ENCODE results near the gene BTBD19.
"Not testable (repeated sequence)": the region's sequence is repeated elsewhere in the genome, so short reads cannot be mapped to it uniquely, and the experiment has no call there.

BTBD19 gene

DNA sequence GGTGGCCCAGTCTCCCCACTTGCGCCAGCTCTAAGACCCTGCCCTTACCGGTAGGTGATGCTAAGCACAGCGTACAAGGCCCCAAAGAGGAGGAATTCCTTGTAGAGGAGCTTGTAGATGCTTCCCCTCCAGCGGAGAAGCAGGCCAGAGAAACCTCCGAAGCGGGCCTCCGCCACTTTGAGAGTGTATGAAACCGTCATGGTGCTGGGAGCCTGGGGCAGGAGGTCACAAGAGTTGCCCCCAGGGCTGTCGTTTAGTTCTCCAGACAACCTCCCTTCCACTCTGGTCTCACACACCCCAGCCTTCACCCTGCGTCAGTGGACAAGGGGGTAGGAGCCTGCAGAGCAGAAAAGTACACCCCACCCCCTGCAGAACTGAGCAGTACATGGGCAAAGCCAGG is 20.8 kb upstream of the BTBD19 start:
- DNase-seq: no peak

DNA sequence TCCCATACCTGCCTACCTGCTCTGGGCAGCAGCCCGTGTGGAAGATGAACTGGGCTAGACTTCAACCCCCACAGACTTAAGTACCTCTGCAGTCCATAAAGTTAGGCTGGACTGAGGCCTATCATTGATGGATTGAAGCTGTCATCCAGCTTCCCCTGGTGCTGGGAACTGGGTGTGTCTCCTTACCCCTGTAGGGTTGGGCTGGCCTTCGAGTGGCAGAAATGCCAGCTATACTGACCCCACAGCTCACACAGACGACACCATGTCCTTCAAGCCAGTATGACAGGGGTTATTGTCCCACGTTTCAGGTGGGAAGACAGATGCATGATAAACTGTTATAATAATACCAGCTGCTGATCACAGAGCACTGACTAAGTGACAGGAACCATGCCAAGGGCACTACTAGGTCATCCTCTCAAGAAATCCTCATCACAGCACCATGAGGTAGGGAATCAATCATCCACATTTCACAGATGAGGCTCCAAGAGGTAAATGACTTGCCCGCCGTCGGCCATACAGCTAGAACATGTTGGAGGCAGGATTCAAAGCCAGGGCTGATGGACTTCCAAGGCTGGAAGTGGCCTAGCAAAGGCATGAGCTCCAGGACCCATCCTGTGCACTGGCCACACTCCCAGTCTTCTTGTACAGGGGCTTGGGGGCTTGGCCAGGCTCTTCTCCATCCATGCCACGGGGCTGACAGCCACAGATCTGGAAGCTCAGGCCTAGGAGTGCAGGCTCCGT is 20.0 kb upstream of the BTBD19 start, which contains the start of gene BEST4:
TSS of gene BEST4 (minus strand) at position 51 of the 741 bp plus-strand sequence. CDS start 465 bp downstream, outside the sequence.
- DNase-seq: no peak

DNA sequence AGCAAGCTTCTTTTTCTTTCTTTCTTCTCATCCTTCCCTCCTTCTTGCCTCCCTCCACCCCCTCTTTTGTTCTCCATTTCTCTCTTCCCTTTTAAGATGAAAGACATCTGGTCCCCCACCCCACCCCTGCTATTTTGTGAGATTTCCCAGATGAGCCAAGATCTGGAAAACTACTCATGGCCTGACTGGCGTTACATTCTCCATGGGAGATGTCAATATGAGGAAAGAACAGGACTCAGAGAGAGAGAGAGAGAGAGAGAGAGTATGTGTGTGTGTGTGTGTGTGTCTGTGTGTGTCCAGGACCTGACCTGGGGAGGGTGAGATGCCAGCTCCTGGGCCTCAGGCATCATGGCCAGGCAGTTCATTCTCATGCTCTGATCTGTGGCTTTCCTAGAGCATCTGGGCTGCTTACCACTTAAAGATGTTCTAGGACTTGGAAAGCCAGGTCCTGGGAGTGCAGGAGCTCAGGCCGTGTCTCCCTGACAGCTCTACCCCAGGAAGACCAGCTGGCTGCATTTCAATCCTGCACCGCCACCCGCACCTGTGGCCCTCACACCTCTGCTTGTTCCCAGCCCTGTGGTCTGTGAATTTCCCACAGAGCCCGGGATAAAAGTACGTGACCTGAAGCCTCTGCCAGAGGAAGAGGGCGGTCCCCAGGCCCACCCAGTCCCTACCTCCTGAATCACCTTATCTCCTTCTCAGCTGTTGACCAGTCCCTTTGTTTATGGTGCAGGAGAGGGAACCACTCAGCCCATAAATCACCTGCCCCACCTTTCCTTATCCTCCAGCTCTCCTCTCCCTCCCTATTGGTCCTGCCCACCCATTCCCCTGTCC is 17.1 kb upstream of the BTBD19 start:
- no peak for DNase-seq

DNA sequence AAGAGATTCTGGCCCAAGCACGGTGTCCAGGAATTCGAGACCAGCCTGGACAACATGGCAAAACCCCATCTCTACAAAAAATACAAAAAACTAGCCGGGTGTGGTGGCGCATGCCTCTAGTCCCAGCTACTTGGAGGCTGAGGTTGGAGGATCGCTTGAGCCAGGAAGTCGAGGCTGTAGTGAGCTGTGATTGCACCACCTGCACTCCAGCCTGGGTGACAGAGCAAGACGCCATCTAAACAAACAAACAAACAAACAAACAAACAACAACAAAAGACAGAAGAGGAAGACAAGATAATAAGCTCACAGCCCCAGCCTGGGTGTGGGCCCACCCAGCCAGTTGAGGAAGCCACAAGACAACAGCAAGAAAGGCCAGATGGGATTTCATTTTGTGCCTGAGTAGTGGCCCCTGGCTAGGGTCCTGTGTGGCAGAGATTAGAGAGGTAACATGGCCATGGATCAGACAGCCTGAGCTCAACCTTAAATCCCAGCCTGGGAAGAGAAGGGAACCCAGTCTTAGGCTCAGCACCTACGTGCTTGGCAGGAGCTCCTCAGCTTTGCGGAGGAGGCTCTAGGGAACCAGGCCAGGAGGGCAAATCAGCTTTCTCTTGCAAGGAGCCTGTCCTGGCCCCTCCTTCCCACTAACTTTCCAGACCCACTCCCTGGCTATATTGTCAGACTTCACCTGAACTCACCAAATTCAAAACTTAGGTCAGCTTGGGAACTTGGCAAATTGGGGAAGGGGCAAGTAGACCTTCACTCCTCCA is 15.4 kb upstream of the BTBD19 start:
- DNase-seq: no peak

DNA sequence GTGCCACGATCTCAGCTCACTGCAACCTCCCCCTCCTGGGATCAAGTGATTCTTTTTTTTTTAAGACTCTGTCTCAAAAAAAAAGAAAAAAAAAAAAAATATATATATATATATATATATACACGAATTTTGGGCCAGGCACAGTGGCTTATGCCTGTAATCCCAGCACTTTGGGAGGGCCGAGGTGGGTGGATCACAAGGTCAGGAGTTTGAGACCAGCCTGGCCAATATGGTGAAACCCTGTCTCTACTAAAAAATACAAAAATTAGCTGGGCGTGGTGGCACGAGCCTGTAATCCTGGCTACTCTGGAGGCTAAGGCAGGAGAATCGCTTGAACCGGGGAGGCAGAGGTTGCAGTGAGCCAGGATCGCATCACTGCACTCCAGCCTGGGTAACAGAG is 10.4 kb upstream of the BTBD19 start:
- not testable (repeated sequence) for DNase-seq

DNA sequence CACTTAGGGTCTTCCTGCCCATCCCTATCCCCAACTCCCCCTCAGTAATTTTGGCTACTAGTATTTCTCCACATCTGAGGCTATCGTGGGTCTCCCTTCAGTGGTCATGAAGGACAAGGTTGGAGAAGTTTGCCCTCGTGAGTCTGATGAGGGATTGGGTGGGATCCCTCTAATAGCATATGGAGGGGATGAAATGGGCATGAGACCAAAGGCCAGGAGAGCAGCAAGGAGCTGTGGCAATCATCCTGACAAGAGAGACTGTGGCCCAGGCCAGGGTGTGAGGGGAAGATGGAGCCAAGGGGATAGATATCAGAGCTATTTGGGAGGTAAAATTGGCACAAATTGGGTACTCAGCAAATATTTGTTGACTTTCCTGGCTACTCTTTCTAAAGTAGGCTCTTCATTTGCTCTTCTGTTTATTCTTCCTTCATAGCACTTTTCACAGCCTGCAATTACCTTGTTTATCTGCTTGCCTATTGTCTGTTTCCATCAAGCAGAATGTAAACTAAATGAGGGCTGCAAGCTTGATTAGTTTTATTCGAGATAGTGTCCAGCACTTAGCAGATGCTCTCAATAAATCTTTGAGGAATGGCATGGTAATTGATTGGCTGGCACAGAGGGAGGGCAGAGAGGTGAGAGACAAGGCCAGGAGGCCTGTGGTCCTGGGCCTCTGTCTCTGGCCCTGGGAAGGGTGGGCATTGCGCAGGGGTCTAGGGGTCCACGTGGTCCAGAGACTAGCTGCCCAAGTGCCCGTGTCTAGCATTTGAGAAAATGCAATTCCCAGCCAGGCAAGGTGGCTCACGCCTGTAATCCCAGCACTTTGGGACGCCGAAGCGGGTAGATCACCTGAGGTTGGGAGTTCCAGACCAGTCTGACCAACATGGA is 9.6 kb upstream of the BTBD19 start:
- no peak for DNase-seq

DNA sequence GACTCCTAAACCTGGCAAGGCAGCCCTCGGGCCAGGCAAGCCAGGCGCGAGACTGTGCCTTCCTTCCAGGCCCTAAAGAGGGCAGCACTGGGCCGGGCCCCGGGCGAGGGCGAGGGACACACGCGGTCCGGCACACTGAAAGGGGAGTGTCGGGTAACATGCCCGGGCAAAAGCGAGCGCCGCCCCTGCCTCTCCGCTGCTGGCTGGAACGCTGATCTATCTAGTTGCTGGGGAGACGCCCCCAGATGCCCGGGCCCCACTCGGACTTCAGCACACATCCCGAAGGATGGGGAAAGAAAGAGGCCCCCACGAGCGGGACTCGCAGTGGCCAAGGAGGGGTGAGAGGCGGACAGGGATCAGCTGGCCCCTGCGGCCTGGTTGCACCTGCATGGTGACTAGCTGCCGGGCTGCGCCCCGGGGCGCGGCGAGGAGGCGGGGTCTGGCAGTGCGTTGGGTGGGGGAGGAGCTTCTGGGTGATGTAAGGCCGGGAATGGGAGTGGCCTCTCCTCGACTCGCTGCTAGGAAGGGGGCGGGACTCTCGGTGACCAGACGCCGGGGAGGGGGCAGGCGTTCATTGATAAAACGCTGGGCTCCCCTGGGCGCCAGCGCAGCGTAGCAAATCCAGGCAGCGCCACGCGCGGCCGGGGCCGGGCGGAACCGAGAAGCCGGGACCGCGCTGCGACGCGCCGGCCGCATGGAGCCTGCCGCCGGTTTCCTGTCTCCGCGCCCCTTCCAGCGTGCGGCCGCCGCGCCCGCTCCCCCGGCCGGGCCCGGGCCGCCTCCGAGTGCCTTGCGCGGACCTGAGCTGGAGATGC is 8.3 kb upstream of the BTBD19 start, which contains the start of gene PLK3:
TSS of gene PLK3 (plus strand) at position 608 of the 815 bp plus-strand sequence. CDS start at position 695, 87 bp downstream.
- peak; percentile 100 for DNase-seq

DNA sequence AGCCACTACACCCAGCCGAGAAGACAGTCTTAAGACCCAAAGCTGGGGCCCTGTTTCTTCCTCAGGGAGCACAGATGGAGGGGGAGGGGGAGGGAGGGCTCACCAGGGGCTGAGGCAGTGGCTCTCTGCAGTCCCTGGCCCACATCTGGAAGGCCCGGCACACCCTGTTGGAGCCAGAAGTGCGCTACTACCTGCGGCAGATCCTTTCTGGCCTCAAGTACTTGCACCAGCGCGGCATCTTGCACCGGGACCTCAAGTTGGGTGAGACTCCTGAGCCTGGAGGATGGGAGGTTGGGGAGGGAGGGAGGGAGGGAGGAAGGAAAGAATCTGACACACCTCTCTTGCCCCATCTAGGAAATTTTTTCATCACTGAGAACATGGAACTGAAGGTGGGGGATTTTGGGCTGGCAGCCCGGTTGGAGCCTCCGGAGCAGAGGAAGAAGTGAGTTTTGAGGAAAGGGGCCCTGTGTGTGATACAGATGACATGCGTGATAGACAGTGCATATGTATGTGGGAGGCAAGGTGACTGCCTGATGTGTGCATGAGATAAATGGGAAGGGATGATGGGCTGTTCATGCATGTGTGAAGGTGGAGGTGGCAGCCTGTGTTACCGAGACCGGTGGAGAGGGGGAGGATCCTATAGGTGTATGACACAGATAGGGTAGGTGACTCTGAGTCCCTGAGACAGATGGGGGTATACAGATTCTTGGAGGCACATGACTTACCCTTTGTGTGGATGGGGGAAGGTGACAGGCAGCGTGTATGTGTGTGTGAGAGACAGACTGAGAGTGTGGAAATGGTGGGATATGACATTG is 6.6 kb upstream of the BTBD19 start:
- DNase-seq: peak; percentile 42

DNA sequence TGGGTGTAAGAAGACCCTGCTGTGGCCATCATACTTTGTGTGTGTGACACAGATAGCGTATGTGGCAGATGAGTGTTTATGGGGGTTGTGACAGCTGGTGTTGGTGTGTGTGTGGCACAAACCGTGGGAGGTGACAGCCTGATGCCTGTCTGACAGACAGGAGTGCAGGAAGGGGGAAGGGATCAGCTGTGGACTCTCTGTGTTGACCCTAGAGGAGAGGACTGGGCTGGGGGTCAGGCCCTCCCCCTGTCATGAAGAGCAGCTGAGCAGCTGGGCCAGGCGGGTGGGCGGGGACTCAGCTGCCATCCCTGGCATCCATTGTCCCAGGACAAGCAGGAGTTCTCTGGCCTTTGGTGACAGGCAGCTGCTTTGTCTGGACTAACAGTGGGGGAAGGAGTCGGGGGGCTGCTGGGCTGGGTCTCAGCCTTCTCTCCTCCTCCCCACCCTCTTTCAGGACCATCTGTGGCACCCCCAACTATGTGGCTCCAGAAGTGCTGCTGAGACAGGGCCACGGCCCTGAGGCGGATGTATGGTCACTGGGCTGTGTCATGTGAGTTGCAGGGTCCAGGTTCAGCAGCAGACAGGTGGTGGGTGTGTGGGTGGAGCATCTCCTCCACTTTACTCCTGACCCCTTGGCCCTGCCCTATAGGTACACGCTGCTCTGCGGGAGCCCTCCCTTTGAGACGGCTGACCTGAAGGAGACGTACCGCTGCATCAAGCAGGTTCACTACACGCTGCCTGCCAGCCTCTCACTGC is 5.8 kb upstream of the BTBD19 start:
- no peak for DNase-seq

DNA sequence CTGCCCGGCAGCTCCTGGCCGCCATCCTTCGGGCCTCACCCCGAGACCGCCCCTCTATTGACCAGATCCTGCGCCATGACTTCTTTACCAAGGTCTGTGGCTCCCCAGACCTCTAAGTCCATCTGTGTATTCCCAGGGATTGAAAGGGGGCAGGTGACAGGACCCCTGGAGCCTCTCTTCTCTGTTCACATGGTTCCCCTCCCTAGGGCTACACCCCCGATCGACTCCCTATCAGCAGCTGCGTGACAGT is 5.3 kb upstream of the BTBD19 start:
- DNase-seq: no peak

DNA sequence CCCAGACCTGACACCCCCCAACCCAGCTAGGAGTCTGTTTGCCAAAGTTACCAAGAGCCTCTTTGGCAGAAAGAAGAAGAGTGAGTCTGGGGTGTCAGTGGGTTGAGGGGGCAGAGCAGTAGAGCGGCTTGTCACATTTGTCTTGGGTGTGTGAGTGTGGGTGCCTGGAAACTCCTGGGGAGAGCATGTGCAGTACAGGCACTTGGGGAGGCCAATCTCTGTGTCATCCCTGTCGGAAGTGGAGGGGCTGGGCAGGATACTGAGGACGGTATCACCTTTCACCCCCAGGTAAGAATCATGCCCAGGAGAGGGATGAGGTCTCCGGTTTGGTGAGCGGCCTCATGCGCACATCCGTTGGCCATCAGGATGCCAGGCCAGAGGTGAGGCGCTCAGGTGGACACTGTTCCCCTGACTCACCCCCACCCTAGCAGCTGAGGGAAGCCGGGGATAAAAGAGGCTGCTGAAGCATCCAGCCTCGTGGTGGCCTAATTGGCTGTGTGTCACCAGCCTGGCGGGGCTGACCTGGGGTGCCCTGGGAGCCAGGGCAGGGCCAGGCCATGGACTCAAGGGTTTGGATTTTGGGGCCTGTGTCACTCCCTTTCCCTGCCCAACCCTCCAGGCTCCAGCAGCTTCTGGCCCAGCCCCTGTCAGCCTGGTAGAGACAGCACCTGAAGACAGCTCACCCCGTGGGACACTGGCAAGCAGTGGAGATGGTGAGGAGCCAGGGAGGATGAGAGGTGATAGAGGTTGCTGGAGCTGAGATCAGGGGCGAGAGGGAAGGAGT is 4.8 kb upstream of the BTBD19 start:
- no peak for DNase-seq

DNA sequence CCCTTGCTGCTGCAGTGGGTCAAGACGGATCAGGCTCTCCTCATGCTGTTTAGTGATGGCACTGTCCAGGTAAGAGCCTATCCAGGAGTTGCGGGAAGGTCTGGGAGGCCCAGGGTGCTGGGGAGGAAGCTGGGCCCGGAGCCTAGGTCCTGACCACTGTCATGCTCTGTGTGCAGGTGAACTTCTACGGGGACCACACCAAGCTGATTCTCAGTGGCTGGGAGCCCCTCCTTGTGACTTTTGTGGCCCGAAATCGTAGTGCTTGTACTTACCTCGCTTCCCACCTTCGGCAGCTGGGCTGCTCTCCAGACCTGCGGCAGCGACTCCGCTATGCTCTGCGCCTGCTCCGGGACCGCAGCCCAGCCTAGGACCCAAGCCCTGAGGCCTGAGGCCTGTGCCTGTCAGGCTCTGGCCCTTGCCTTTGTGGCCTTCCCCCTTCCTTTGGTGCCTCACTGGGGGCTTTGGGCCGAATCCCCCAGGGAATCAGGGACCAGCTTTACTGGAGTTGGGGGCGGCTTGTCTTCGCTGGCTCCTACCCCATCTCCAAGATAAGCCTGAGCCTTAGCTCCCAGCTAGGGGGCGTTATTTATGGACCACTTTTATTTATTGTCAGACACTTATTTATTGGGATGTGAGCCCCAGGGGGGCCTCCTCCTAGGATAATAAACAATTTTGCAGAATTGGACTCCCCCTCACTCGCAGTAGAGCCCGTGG is 2.9 kb upstream of the BTBD19 start:
- no peak for DNase-seq

DNA sequence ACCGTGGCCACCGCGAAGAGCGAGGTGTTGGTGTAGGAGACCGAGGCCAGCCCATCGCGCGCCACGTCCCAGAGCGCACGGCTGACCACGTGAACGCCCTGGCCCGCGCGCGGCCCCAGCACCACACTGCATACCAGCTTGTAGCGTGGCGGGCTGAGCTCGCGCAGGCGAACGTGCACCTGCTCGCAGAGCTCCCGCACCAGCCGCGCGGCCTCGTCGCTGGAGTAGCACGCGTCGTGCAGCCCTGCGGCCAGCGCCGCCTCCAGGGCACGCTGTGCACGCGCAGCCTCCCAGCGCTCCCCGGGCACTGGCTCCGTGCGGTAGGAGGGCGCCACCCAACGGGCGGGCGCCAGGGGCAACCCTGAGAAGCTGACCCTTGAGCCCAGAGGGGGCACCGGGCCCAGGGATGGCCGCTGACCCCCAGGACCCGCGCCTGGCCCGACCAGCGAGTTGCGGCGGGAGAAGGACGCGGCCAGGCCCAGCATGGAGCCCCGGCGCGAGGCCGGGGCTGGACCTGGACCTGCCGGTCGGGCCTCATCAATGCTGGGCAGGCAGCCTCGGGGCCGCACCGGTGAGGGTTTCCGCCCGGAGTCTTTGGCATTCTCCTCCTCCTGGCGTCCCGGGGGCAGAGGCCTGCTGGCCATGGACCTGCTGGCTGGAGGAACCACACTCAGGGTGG is 2.2 kb upstream of the BTBD19 start:
- no peak for DNase-seq

DNA sequence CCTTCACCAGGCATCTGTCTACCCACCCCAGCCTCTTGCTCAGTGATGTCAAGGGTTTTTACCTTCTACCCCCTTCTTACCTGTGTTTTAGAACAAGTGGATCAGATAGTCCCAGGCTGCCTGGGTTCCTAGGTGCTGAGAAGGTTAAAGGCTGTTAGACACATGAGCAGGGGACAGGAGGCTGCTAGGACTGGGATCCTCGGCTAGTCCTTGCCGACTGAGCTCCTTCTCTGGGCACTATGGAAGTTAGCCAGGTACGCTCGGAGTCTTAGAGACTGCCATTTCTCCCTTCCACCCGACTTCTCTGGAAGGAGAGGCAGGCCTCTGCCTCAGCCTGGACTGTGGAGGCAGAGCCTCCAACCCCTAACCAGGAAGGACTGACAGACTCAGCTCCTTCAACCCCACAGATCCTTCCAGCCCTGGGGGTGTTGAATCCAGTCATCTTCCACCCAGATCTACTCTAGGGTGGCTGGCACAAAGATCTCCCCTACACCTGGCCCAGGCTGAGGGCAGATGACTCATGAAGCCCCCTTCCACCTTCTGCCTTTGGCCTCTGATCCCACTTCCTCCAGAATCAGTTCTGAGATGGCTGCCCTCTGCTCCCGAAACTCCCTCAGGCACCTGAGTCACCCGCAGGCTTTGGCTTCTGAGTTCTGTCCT is 1.5 kb upstream of the BTBD19 start, which contains the start of gene DYNLT4:
TSS of gene DYNLT4 (minus strand) at position 648 of the 660 bp plus-strand sequence. CDS start 683 bp downstream, outside the sequence.
- DNase-seq: no peak

DNA sequence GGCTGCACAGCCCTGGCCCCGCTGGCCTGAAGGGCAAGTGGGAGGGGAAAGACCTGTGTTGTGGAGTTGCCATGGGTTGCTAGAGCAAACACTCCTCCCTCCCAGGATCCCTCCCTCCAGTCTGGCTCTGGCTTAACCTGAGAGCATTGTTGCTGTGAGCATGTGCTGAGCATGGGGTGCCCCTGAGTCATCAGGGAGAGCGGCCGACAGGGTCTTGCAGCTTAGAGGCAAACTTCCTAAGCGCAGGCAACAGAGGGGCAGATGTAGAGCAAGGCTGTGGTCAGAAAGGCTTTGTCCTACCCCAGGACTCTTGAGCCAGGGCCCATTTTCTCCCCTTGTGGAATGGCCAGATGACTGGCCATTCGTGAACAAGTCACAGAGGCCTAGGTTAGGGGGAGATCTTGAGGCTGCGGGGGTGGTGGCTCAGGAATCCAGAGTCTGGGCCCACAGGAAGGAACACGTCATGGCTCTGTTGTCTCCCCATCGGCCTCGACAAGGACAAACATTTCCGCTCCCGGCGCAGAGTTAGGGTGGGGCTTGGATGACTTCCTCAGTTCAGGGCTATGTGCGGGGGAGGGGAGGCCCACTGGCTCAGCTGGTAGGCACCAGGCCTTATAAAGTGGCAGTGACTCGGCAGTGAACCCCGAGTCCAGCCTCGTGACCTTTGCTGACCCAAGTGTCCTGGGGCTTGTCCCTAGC is 810 bp upstream of the BTBD19 start:
- DNase-seq: peak; percentile 82

All from right kidney (tissue), 1 donor.